ENCODE measurements around the gene LYRM1. TPM values are rescaled to one million over a fixed set of nuclear protein-coding genes. Genes with fewer than 3 reads are reported as not detected.

Gene LYRM1
- total RNA-seq, 4 donors from 2014 or later = 30.6 to 67.3 (median 39.4) TPM

- H3K27ac ChIP-seq = peak overlapping the region; percentile 51 to 90 (median 83)
- 71 to 78% methylated on average over 9 of the region's 9 CpGs for WGBS, 2 donors
- H3K27me3 ChIP-seq = no peaks in the 10 kb centered on the region
- no peak overlapping the region for H3K4me3 ChIP-seq
- peaks cover 3 to 88% (median 66%) of the 10 kb centered on the region in 4 donors for H3K4me1 ChIP-seq
- no peak for DNase-seq (ENCODE audit: low spot score in 2 of 2)
- no peak for TF ChIP-seq EP300 (IDR thresholded peaks at IDR 0.05)
- no peak for TF ChIP-seq CTCF (IDR thresholded peaks at IDR 0.05)
- TF ChIP-seq POLR2A (IDR thresholded peaks at IDR 0.05) = no peak
- H3K9me3 ChIP-seq = no peaks in the 10 kb centered on the region
- H3K36me3 ChIP-seq = no peaks in the 10 kb centered on the region
Measured at GRCh38 chr16:20871941-20872815, 28.4 kb upstream of the LYRM1 start.

- H3K27me3 ChIP-seq = no peaks in the 10 kb centered on the region
Measured at GRCh38 chr16:20873331-20873730, 27.2 kb upstream of the LYRM1 start.

GRCh38 chr16:20874088-20874581 lies 26.4 kb upstream of the LYRM1 start:
- WGBS, 2 donors = 70 to 78% methylated on average over 4 of the region's 4 CpGs
- no peak for TF ChIP-seq CTCF (IDR thresholded peaks at IDR 0.05)
- TF ChIP-seq EP300 (IDR thresholded peaks at IDR 0.05) = no peak
- TF ChIP-seq POLR2A (IDR thresholded peaks at IDR 0.05) = no peak

More at GRCh38 chr16:20873331-20873730, 27.2 kb upstream of the LYRM1 start:
- Histone ChIP-seq H3K9me3 (no peaks in the 10 kb centered on the region), H3K4me1 (peaks cover 3 to 86% (median 60%) of the 10 kb centered on the region in 4 donors), H3K36me3 (no peaks in the 10 kb centered on the region), H3K4me3 (no peak overlapping the region), H3K27ac (peak overlapping the region in 2 of 4 donors; percentile 89 to 90)
- no peak for TF ChIP-seq CTCF (IDR thresholded peaks at IDR 0.05)
- TF ChIP-seq POLR2A (IDR thresholded peaks at IDR 0.05) = no peak
- no peak for TF ChIP-seq EP300 (IDR thresholded peaks at IDR 0.05)
- WGBS, 2 donors = 81 to 92% methylated on average over 3 of the region's 3 CpGs
- no peak for DNase-seq (ENCODE audit: low spot score in 2 of 2)

GRCh38 chr16:20875355-20875650 lies 25.3 kb upstream of the LYRM1 start:
- peaks cover 3 to 86% (median 52%) of the 10 kb centered on the region in 4 donors for H3K4me1 ChIP-seq
- no peak for TF ChIP-seq POLR2A (IDR thresholded peaks at IDR 0.05)
- TF ChIP-seq EP300 (IDR thresholded peaks at IDR 0.05) = no peak
- no peak for TF ChIP-seq CTCF (IDR thresholded peaks at IDR 0.05)

More at GRCh38 chr16:20874088-20874581, 26.4 kb upstream of the LYRM1 start:
- DNase-seq (ENCODE audit: low spot score in 2 of 2) = no peak
- Histone ChIP-seq H3K4me3 (no peak overlapping the region), H3K27me3 (no peaks in the 10 kb centered on the region), H3K4me1 (peaks cover 3 to 86% (median 56%) of the 10 kb centered on the region in 4 donors), H3K36me3 (no peaks in the 10 kb centered on the region), H3K9me3 (no peaks in the 10 kb centered on the region), H3K27ac (peak overlapping the region in 2 of 4 donors; percentile 89 to 90)

GRCh38 chr16:20878682-20879147 lies 21.9 kb upstream of the LYRM1 start:
- no peaks in the 10 kb centered on the region for H3K27me3 ChIP-seq
- TF ChIP-seq POLR2A (IDR thresholded peaks at IDR 0.05) (no peak), EP300 (IDR thresholded peaks at IDR 0.05) (no peak), CTCF (IDR thresholded peaks at IDR 0.05) (no peak)
- no peak overlapping the region for H3K4me3 ChIP-seq
- H3K4me1 ChIP-seq = peaks cover 0 to 73% (median 30%) of the 10 kb centered on the region in 4 donors
- no peaks in the 10 kb centered on the region for H3K36me3 ChIP-seq
- no peaks in the 10 kb centered on the region for H3K9me3 ChIP-seq
- no peak for DNase-seq (ENCODE audit: low spot score in 2 of 2)
- WGBS, 2 donors = 46% methylated on average over 5 of the region's 5 CpGs
- H3K27ac ChIP-seq = peak overlapping the region; percentile 17 to 71 (median 46)

More at GRCh38 chr16:20875355-20875650, 25.3 kb upstream of the LYRM1 start:
- Histone ChIP-seq H3K27me3 (no peaks in the 10 kb centered on the region), H3K27ac (peak overlapping the region in 1 of 4 donors; percentile 40), H3K36me3 (no peaks in the 10 kb centered on the region), H3K9me3 (no peaks in the 10 kb centered on the region), H3K4me3 (no peak overlapping the region)
- DNase-seq (ENCODE audit: low spot score in 2 of 2) = no peak
- 85 to 86% methylated on average over 1 of the region's 1 CpG for WGBS, 2 donors

All from tibial nerve (tissue), 4 donors.